ENCODE measurements around the gene HADH.
A peak's percentile ranks its signal among the peaks of the same experiment; 100 is the strongest.

HADH gene

DNA sequence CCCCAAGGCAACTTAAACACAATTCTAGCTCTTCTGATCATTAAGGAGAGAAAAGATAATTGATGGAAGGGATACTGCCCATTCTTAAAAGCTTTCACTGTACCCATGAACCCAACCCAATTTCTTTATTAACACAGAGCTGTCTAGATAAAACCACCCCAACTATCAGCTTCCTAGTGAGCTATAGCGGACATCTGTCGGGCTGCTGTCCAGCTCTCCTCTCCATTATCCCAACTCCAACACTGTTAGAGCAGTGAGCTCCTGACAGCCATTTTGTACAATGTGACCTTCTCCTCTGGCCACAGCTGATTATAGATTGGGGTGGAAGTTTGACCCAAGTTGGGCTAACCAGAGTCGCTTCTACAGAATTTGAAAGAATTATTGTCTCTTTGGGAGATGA is 66.1 kb downstream of the HADH start:
- DNase-seq (ENCODE audit: low read depth in 2 of 2, low spot score in 1 of 2): no peak

DNA sequence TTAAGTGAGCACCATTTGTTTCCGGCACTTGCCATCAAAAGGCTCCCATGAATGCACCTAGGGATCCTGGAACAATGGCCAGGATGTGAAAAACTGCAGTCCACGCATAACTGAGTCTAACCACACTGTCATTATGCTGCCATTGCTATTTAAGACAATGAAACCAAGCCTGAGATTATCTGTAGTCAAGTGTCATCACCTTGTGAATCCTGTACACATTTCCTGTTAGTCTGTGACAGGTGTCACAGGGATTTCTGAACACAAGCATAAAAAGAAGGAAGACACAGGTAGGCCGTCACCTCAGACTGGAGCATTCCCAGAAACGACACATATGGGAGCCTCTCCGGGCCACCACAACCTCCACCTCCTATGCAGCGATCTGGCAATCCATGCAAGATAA is 66.7 kb downstream of the HADH start:
- no peak for DNase-seq (ENCODE audit: low read depth in 2 of 2, low spot score in 1 of 2)

DNA sequence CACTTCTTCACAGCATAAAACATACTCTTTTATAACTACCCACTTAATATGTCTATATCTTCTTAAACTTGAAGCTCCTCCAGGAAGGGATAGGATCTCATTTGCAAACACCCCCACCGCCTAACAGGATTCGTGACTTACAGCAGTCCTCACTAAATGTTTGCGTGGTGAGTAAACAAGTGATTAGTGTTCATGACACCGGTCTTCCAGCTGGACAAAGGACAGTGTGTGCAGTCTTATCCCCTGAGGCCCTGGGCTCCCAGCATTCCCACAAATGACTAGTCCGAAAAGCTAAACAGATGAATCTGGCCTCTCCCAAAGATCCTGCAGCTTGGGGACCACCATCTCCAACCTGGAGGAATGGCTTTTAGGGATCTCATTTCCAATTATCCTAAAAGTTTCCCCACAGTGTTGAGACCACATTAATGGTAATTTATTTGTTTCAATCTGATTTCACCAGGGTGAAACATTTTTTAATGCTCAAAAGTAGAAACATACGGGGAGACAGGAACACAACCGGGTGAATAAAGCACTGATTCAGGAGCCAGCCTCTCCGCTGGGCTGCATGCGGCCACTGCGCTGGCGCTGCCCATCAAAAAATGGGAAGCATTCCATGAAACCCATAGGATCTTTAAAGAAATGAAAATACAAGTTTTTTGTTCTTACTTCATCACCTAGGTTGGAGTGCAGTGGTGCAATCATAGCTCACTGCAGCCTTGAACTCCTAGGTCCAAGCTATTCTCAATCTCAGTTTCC is 69.2 kb downstream of the HADH start:
- DNase-seq (ENCODE audit: low read depth in 2 of 2, low spot score in 1 of 2): no peak

DNA sequence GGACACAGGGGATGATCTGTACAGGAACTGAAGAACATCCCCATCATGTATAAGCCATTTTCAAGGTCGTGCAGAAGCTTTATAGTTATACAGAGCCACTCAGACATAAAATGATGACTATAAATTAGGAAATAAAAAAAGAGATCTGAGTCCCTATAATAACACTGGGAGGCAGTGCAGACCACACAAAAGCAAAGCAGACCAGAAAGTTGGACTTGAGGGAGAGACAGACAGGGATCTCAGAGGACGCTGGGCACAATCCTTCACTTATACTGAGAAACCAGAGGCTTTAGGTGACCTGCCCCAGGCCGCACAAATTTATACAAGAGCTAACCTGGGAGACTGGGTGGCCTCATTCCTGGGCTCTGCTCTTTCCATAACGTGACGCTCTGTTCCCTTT is 70.5 kb downstream of the HADH start:
- no peak for DNase-seq (ENCODE audit: low read depth in 2 of 2, low spot score in 1 of 2)

DNA sequence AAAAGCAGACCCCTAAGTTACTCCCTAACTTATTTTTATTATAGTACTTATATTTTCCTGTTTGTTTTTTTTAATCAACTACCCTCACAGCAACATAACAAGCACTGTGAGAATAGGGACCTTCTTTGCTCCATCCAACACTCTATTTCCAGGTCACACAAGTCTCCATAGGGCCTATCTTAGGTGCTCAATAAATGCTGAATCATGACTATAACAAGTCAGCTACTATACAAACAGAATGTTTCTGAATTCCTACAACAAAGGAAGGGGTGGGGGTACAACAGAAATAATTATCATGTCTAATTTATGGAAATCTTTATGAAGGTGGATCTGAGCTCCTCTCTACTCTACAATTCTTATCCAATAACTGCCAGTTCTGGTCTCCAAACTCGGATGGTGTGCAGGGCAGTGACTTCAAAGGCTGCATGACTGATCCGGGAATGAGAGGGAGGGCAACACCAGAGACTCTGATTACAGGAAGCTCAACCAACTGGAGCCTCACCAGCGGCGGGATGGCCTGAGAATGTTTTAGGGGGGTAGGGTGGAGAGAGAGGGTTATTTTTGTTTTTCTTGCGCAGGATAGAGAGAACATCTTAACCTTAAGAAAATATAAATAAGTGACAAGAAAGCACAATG is 71.1 kb downstream of the HADH start:
- DNase-seq (ENCODE audit: low read depth in 2 of 2, low spot score in 1 of 2): no peak

DNA sequence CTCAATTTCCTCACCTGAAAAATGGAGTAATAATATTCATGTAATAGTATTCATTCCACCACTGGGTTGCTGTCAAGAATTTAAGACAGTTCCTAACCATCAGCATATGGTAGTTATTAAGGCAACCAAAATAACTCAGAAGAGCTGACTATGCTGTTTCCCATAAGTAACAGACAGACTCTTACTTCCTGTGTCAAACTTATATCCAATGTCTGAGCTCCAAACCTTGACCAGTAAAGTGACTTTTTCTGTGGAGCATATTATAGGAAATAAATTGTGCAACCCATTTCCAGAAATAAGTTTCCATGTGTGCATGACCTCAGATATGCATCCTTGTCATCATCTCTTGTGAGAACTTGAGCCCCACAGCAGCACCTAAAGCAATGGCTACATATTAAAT is 78.8 kb downstream of the HADH start:
- DNase-seq (ENCODE audit: low read depth in 2 of 2, low spot score in 1 of 2): no peak

DNA sequence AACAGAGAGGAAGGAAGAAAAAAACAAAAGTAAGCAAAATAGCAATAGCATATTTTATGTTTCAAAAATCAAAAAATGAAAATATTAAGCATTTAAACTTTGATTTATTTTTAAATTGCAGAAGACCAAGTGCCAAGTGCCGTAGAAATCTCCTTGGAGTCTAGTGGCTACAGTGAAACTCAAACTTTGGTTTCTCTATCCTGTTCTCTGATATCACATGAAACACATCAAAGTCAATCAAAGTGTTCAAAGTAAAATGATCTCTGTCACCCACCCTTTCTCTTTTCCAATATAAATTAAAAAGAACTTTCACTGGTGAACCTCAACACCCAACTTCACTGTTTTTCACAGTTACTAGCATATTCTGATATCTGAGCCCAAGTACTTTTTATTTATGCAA is 81.1 kb downstream of the HADH start:
- no peak for DNase-seq (ENCODE audit: low read depth in 2 of 2, low spot score in 1 of 2)

DNA sequence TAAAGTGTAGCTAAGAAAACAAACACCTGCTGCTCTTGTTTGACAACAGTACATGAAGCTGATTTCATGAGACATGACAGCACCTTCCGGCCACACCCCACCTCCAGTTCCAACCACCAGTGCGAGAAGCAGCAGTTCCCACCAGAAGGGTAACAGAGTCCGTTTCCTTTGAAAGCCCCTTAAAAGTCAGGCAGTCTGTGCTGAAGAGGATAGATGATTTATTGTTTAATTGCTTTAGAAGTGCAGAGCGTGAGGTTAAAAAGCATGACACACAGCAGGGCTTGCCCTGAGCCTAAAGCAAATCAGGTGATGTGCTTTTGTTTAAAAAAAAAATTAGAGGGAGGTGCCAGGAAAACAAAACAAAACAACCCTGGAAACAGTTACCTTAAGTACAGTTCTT is 82.6 kb downstream of the HADH start:
- DNase-seq (ENCODE audit: low read depth in 2 of 2, low spot score in 1 of 2): peak; percentile 24 to 37

DNA sequence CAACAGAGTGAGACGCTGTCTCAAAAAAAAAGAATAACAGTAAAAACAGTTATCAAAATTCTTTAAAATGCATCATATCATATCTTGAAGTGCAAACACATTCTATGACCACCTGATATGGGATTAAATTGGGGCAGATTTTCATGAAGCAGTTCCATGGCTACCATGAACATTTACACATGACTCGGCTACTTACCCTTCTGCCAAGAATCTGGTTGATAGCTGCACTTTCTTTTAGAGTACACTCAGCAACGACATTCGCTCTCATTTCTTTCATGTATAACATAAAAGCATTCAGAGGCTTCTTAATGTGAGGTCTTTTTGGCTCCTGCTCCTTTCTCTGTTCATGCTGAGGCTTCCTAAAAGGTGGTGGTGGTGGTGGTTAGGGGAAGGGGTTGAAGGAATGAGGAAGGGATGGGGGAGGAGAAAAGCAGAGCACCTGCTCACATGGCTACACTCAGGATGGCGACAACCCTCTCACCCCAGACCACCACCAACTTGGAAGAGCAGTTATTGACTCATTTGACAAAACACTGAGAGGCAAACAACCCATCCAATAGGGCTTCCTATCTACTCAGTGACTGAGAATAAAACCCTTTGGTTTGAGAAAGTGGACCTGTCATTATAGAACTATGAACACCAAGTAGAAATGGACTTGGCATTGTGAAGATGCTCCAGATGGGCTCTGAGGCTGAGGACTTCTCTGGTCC is 88.5 kb downstream of the HADH start:
- no peak for DNase-seq (ENCODE audit: low read depth in 2 of 2, low spot score in 1 of 2)

DNA sequence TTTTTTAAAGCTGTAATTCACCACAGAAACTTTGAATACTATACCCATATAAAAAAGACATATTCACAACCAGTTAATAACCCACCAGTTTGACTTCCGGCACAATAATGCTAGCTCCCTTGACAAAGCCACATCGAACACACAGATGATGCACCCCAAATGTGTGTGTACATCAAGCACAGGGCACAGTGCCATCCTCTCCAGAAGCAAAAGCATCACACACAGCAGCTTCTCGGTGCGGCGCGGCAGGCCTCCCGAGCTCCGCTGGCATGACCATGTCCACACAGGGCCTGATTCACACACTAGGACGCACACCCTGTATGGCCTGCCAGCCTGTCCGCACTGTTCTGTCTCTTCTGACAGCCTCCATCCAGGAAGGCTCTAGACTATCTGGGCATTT is 91.1 kb downstream of the HADH start:
- DNase-seq (ENCODE audit: low read depth in 2 of 2, low spot score in 1 of 2): peak in 1 of 2 donors; percentile 19

DNA sequence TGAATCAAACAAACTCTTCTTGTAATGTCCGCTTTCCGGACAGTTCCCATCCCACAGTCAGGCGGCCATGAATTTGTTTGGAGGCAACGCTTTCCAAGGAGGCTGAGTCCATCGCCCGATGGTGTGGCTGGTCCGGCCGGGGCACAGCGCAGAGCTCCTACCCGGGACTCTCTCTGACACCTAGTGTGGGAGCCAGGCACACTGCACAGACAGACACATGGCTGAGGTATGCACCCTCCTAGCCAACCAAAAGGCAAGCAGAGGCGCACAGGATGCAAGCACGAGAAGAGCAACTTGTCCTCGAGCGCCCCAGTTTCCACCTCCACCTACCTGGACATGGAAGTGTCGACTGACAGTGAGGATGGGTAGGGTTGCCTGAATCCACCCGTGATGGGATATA is 91.6 kb downstream of the HADH start:
- no peak for DNase-seq (ENCODE audit: low read depth in 2 of 2, low spot score in 1 of 2)

Data from stimulated activated CD8-positive, alpha-beta memory T cell treated with anti-CD3 and anti-CD28 coated beads, Interleukin-4, amount 100 ng/mL, for 4 hours (primary cell).